OCI-LY7 (cell line): ENCODE data around the gene MS4A6A. TPM values are rescaled to one million over a fixed set of nuclear protein-coding genes. Genes with fewer than 3 reads are reported as not detected.

Source experiments
- BruUV-seq: library from RNA; stranded (reverse); fragments of 400-500 nt; replicated peaks from 2 replicates; lab custom pipeline; 2021; lab: Mats Ljungman, UMichigan
- CTCF ChIA-PET: fragments of 300-600 bp; sonication (Branson Sonifier 250); formaldehyde crosslinking; loops from one replicate; lab custom pipeline; 2022; ENCODE audit warnings: antibody characterized with exemption; ENCODE audit not compliant: unreplicated experiment; lab: Charles Lee
- POLR2A ChIA-PET: fragments of 300-600 bp; sonication (Branson Sonifier 250); formaldehyde crosslinking; loops from one replicate; lab custom pipeline; 2022; ENCODE audit warnings: antibody characterized with exemption; lab: Charles Lee
- DNase-seq: peaks from one replicate; pipeline ENCODE4 v3.0.0-alpha.2; 2015; ENCODE audit warnings: low spot score
- H2AFZ ChIP-seq: fragments of 200-600 bp; sonication (generic), shearing (Covaris generic); 2 replicates; pipeline ENCODE4 v1.6.1; 2014; ENCODE audit warnings: mild to moderate bottlenecking, antibody characterized with exemption, low read length, moderate library complexity
- H3K27ac ChIP-seq: fragments of 200-600 bp; sonication (generic); 2 replicates; pipeline ENCODE4 v1.5.1; 2014; ENCODE audit warnings: mixed run types, low read depth, mild to moderate bottlenecking, moderate library complexity, low read length, inconsistent platforms; ENCODE audit not compliant: poor library complexity, severe bottlenecking
- H3K36me3 ChIP-seq: fragments of 200-600 bp; sonication (generic); 2 replicates; pipeline ENCODE4 v1.6.1; 2014; ENCODE audit warnings: mild to moderate bottlenecking, antibody characterized with exemption, low read length, moderate library complexity, mixed read lengths; ENCODE audit not compliant: insufficient read depth
- H3K4me1 ChIP-seq: fragments of 200-600 bp; sonication (generic); 2 replicates; pipeline ENCODE4 v1.5.1; 2014; ENCODE audit warnings: mild to moderate bottlenecking, low read length; ENCODE audit not compliant: insufficient read depth, poor library complexity, severe bottlenecking
- H3K4me2 ChIP-seq: fragments of 200-600 bp; sonication (generic); 2 replicates; pipeline ENCODE4 v1.6.1; 2014; ENCODE audit warnings: mild to moderate bottlenecking, low read length
- H3K4me3 ChIP-seq: fragments of 200-600 bp; sonication (generic); 2 replicates; pipeline ENCODE4 v1.5.1; 2014; ENCODE audit warnings: mild to moderate bottlenecking, low read depth, low read length; ENCODE audit not compliant: poor library complexity, severe bottlenecking
- H3K79me2 ChIP-seq: fragments of 200-600 bp; sonication (generic); 2 replicates; pipeline ENCODE4 v1.6.1; 2016; ENCODE audit warnings: low read depth, mild to moderate bottlenecking, low read length, moderate library complexity, mixed read lengths; ENCODE audit not compliant: insufficient read depth
- H3K9me2 ChIP-seq: fragments of 200-600 bp; sonication (generic); 2 replicates; pipeline ENCODE4 v1.6.1; 2016; ENCODE audit warnings: mild to moderate bottlenecking, low read length, mixed read lengths; ENCODE audit not compliant: insufficient read depth
- H3K9me3 ChIP-seq: fragments of 200-600 bp; sonication (generic); 2 replicates; pipeline ENCODE4 v1.6.1; 2014; ENCODE audit warnings: mild to moderate bottlenecking, mixed run types, low read length, mixed read lengths
- H4K20me1 ChIP-seq: fragments of 200-600 bp; sonication (generic); 2 replicates; pipeline ENCODE4 v1.6.1; 2014; ENCODE audit warnings: mild to moderate bottlenecking, antibody characterized with exemption, low read length, moderate library complexity, mixed read lengths; ENCODE audit not compliant: insufficient read depth
- EZH2phosphoT487 ChIP-seq: fragments of 200-600 bp; sonication (generic); IDR thresholded peaks from 2 replicates; pipeline ENCODE4 v1.6.1; 2018; ENCODE audit warnings: low read depth, borderline replicate concordance, mild to moderate bottlenecking, mixed run types, antibody characterized with exemption, low read length, moderate library complexity, mixed read lengths
- intact Hi-C: fragments of 100-400 bp; cut with micrococcal nuclease; formaldehyde crosslinking; loops from one replicate; pipeline ENCODE4 v1.10.0; 2022; ENCODE audit not compliant: unreplicated experiment
- total RNA-seq, 2 experiments: library from RNA; depleted of rRNA in 1 of 2; stranded (reverse); fragments of >200 nt in 1 of 2; shearing (Covaris generic) in 1 of 2; gene quantifications; 2 replicates each; pipeline ENCODE4 v1.2.3, GENCODE V29; 2014 to 2022
- TF ChIP-seq, protein P1 (sequence below): fragments of 200-600 bp; sonication (generic); conservative IDR thresholded peaks from 2 replicates; pipeline ENCODE4 v1.5.1; 2014; ENCODE audit warnings: mild to moderate bottlenecking, antibody characterized with exemption, low read length, moderate library complexity, mixed read lengths

MS4A6A gene
- total RNA-seq, 2 experiments from 2014 or later = not detected

DNA sequence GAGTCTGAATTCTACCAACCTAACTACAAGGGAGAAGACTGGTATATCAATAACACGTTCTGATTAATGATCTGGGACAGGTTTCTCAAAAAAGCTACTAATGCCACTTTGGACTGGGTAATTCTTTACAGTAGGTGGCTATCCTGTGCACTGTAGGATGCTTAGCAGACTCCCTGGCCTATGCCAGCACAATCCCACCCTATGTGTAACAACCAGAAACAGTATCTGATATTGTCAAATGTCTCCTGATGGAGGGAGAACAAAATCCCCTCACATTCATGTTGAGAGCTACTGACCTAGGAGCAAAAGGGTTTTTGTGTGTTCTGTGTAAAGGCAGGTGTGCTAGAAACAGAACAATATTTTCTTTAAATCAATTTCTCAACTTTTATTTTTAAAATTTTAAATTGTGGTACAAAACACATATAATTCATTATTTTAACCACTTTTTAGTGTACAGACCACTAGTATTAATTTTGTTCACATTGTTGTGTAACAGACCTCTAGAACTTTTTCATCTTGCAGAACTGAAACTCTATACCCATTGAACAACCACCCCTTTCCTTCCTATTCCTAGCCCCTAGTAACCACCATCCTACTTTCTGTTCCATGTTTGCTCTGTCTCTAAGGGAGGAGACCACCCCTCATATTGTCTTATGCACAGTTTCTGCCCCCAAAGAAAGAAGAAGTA is 2.1 kb upstream of the MS4A6A start:
- intact Hi-C loops = no loop called here
- DNase-seq = peak; percentile 13
- Histone ChIP-seq H3K9me2 (no peaks in the 10 kb centered on the region), H3K36me3 (no peaks in the 10 kb centered on the region), H4K20me1 (no peaks in the 10 kb centered on the region), H3K4me2 (no peak overlapping the region; the same call in 1 of the 2 replicates), H3K4me3 (no peak overlapping the region), H3K79me2 (no peaks in the 10 kb centered on the region), H2AFZ (no peak overlapping the region), H3K4me1 (peaks cover 22% of the 10 kb centered on the region), H3K27ac (no peak overlapping the region), H3K9me3 (no peaks in the 10 kb centered on the region)
- POLR2A ChIA-PET = no interaction called here
- no TSS peak for BruUV-seq
- CTCF ChIA-PET = no interaction called here
- no peak for TF ChIP-seq EZH2phosphoT487
- TF ChIP-seq, protein P1, sequence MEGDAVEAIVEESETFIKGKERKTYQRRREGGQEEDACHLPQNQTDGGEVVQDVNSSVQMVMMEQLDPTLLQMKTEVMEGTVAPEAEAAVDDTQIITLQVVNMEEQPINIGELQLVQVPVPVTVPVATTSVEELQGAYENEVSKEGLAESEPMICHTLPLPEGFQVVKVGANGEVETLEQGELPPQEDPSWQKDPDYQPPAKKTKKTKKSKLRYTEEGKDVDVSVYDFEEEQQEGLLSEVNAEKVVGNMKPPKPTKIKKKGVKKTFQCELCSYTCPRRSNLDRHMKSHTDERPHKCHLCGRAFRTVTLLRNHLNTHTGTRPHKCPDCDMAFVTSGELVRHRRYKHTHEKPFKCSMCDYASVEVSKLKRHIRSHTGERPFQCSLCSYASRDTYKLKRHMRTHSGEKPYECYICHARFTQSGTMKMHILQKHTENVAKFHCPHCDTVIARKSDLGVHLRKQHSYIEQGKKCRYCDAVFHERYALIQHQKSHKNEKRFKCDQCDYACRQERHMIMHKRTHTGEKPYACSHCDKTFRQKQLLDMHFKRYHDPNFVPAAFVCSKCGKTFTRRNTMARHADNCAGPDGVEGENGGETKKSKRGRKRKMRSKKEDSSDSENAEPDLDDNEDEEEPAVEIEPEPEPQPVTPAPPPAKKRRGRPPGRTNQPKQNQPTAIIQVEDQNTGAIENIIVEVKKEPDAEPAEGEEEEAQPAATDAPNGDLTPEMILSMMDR = no peak

DNA sequence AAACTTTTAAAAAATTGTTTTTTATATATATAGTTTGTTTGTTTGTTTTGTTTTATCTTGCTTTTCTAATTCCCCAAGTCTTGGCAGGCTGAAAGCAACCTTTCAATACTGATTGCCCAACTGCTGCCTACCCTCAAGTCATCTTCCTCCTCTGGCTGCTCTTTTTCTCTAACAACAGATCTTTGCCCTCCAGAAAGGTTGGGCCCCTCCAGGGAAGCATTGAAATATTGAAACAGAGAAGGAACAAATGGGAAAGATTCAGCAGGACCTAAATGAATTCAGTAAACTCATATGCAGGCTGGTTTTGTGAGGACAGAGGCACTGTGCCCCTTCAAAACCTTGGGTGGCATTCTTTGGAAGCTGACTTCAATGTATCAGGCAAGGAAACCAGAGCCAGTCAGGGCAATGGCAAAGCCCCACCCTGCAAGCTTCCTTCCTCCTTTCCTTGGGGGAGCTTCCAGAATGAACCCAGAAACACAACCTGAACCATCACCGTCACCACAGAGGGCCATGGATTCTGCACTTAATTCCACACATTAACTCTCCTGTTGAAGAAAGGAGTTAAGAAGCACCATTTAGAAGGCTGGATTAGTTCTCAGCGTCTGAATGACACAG is 815 bp upstream of the MS4A6A start:
- no peaks in the 10 kb centered on the region for H3K36me3 ChIP-seq
- H4K20me1 ChIP-seq = no peaks in the 10 kb centered on the region
- no TSS peak for BruUV-seq
- H3K4me3 ChIP-seq = no peak overlapping the region
- POLR2A ChIA-PET = interaction anchor here (0.5 kb wide), 1 partner anchor 276 kb away, joined by 3 read pairs; no protein-coding TSS in a partner anchor
- H3K9me3 ChIP-seq = no peaks in the 10 kb centered on the region
- no peak overlapping the region for H3K27ac ChIP-seq
- intact Hi-C loops = no loop called here
- peaks cover 22% of the 10 kb centered on the region for H3K4me1 ChIP-seq
- H3K79me2 ChIP-seq = no peaks in the 10 kb centered on the region
- CTCF ChIA-PET = no interaction called here
- H2AFZ ChIP-seq = no peak overlapping the region
- DNase-seq = no peak
- TF ChIP-seq, protein P1 = no peak
- TF ChIP-seq EZH2phosphoT487 = no peak
- H3K9me2 ChIP-seq = no peaks in the 10 kb centered on the region
- H3K4me2 ChIP-seq = no peak overlapping the region

DNA sequence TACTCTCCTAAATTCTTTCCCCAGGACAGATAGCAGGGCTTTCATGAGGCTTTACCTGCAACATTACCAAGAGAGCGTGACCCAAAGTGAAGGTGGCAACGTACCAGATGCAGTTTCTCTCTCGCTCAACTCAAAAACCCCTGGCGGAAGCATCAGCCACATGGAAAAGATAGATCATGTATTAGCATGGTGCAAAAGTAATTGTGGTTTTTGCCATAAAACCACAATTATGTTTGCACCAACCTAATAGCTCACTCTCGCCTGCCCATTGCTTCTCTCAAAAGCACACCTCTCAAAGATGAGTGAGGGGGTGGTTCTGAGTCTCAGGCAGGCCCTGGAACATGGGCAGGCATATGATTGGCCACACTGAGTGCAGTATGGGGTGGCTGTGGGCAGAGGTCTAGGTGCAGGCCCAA is 7.0 kb downstream of the MS4A6A start:
- TF ChIP-seq, protein P1 = no peak
- TF ChIP-seq EZH2phosphoT487 = no peak
- CTCF ChIA-PET = no interaction called here
- Histone ChIP-seq H3K4me2 (no peak overlapping the region), H3K9me2 (no peaks in the 10 kb centered on the region), H3K79me2 (no peaks in the 10 kb centered on the region), H3K27ac (no peak overlapping the region), H3K4me3 (no peak overlapping the region), H2AFZ (no peak overlapping the region), H3K9me3 (no peaks in the 10 kb centered on the region), H3K4me1 (no peaks in the 10 kb centered on the region), H4K20me1 (no peaks in the 10 kb centered on the region), H3K36me3 (no peaks in the 10 kb centered on the region)
- POLR2A ChIA-PET = interaction anchor here (0.5 kb wide), 1 partner anchor 639 kb away, joined by 5 read pairs; no protein-coding TSS in a partner anchor
- intact Hi-C loops = no loop called here
- no peak for DNase-seq
- no TSS peak for BruUV-seq
